HG03571 (cell line): Measurements from ENCODE around the gene ATP11A.
"Not testable (repeated sequence)": the region's sequence is repeated elsewhere in the genome, so short reads cannot be mapped to it uniquely, and the experiment has no call there.

Experiments
- ATAC-seq: cut with Tn5 transposase; IDR thresholded peaks from one replicate; pipeline ENCODE4 v1.9.1; 2021; ENCODE audit not compliant: unreplicated experiment

ATP11A gene

GRCh38 chr13:112835796-112836195 is 146.0 kb downstream of the ATP11A start:
- no peak for ATAC-seq

- no peak for ATAC-seq
Measured at GRCh38 chr13:112836940-112837339, 147.1 kb downstream of the ATP11A start.

- ATAC-seq: no peak
Measured at GRCh38 chr13:112837371-112838037, 147.7 kb downstream of the ATP11A start.

GRCh38 chr13:112838038-112838841 is 148.4 kb downstream of the ATP11A start:
- no peak for ATAC-seq

- no peak for ATAC-seq
Measured at GRCh38 chr13:112838842-112839117, 148.9 kb downstream of the ATP11A start.

GRCh38 chr13:112839356-112840105 is 149.7 kb downstream of the ATP11A start:
- no peak for ATAC-seq

- ATAC-seq: no peak
Measured at GRCh38 chr13:112840472-112841302, 150.8 kb downstream of the ATP11A start.

- not testable (repeated sequence) for ATAC-seq
Measured at GRCh38 chr13:112841303-112842015, 151.6 kb downstream of the ATP11A start.

- ATAC-seq: no peak
Measured at GRCh38 chr13:112842343-112842856, 152.6 kb downstream of the ATP11A start.

- no peak for ATAC-seq
Measured at GRCh38 chr13:112842931-112843391, 153.1 kb downstream of the ATP11A start.

GRCh38 chr13:112843392-112844111 is 153.7 kb downstream of the ATP11A start:
- no peak for ATAC-seq

- ATAC-seq: no peak
Measured at GRCh38 chr13:112844411-112844810, 154.6 kb downstream of the ATP11A start.

GRCh38 chr13:112844879-112845278 is 155.0 kb downstream of the ATP11A start:
- no peak for ATAC-seq

GRCh38 chr13:112845511-112846144 is 155.8 kb downstream of the ATP11A start:
- ATAC-seq: no peak

- ATAC-seq: no peak
Measured at GRCh38 chr13:112846411-112847115, 156.7 kb downstream of the ATP11A start.

- no peak for ATAC-seq
Measured at GRCh38 chr13:112849500-112849899, 159.7 kb downstream of the ATP11A start.

GRCh38 chr13:112850273-112850672 is 160.4 kb downstream of the ATP11A start:
- no peak for ATAC-seq
